GM12801 (cell line): ENCODE data around the gene PCDHGA10.
"Not testable (repeated sequence)": the region's sequence is repeated elsewhere in the genome, so short reads cannot be mapped to it uniquely, and the experiment has no call there.

Experiments
- CTCF ChIP-seq: IDR thresholded peaks from one replicate; pipeline ENCODE4 v1.5.1; 2011; ENCODE audit warnings: control low read depth; ENCODE audit not compliant: insufficient read length; ENCODE audit errors: extremely low read depth

Gene PCDHGA10

GRCh38 chr5:141374627-141375026 lies 38.2 kb upstream of the PCDHGA10 start:
- TF ChIP-seq CTCF, result no peak

GRCh38 chr5:141382469-141383294 lies 30.1 kb upstream of the PCDHGA10 start, which contains the start of gene PCDHGA7:
Gene PCDHGA7, plus strand, starts transcription at chr5:141382742. Its CDS starts 158 bp downstream, at chr5:141382900.
- TF ChIP-seq CTCF, result no peak

GRCh38 chr5:141383345-141383744 lies 29.4 kb upstream of the PCDHGA10 start:
- TF ChIP-seq CTCF, result no peak

- no peak for TF ChIP-seq CTCF
These were observed 28.1 kb upstream of the PCDHGA10 start for GRCh38 chr5:141384471-141385267.

GRCh38 chr5:141387557-141388311 lies 25.1 kb upstream of the PCDHGA10 start, which contains the start of gene PCDHGB4:
Gene PCDHGB4, plus strand, starts transcription at chr5:141387698. Its CDS starts 187 bp downstream, at chr5:141387885.
- not testable (repeated sequence) for TF ChIP-seq CTCF

- TF ChIP-seq CTCF, result no peak
These were observed 24.1 kb upstream of the PCDHGA10 start for GRCh38 chr5:141388661-141389060.
